ENCODE data around the gene THRA.

GRCh38 chr17:40074871-40075200, 12.1 kb downstream of the THRA start:
- TF ChIP-seq, protein P1, sequence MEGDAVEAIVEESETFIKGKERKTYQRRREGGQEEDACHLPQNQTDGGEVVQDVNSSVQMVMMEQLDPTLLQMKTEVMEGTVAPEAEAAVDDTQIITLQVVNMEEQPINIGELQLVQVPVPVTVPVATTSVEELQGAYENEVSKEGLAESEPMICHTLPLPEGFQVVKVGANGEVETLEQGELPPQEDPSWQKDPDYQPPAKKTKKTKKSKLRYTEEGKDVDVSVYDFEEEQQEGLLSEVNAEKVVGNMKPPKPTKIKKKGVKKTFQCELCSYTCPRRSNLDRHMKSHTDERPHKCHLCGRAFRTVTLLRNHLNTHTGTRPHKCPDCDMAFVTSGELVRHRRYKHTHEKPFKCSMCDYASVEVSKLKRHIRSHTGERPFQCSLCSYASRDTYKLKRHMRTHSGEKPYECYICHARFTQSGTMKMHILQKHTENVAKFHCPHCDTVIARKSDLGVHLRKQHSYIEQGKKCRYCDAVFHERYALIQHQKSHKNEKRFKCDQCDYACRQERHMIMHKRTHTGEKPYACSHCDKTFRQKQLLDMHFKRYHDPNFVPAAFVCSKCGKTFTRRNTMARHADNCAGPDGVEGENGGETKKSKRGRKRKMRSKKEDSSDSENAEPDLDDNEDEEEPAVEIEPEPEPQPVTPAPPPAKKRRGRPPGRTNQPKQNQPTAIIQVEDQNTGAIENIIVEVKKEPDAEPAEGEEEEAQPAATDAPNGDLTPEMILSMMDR (IDR thresholded peaks at IDR 0.05; ENCODE audit: extremely low read depth in 1 of 2, insufficient read depth in 1 of 2, low read depth in 1 of 2, low read length in 2 of 2) = no peak
- no peak for TF ChIP-seq POLR2A (IDR thresholded peaks at IDR 0.05; ENCODE audit: low read depth, low read length)

Data from endothelial cell of umbilical vein (primary cell).